Motor neuron (in vitro differentiated cells): ENCODE measurements around the gene HNF1B. TPM values are rescaled to one million over a fixed set of nuclear protein-coding genes. Genes with fewer than 3 reads are reported as not detected.
"Not testable (repeated sequence)": the region's sequence is repeated elsewhere in the genome, so short reads cannot be mapped to it uniquely, and the experiment has no call there.

ENCODE experiments used
- ATAC-seq, 8 experiments: fragments of 200-7000 bp; cut with Tn5 transposase; replicated peaks in 6 of 8; 2 replicates each; pipeline ENCODE4 v1.8.0; 2021; ENCODE audit warnings: mild to moderate bottlenecking in 8 of 8, moderate library complexity in 8 of 8
- H3K27ac ChIP-seq, 2 donors: fragments of 250-450 bp; sonication (Bioruptor Pico); 2 replicates each; pipeline ENCODE4 v1.9.0; 2021; ENCODE audit warnings: antibody characterized with exemption in 2 of 2, mild to moderate bottlenecking in 2 of 2, moderate library complexity in 1 of 2
- H3K4me1 ChIP-seq, 2 donors: fragments of 250-450 bp; sonication (Bioruptor Pico); replicated peaks in 1 of 2; 2 replicates each; pipeline ENCODE4 v1.6.1; 2021; ENCODE audit warnings: antibody characterized with exemption in 2 of 2, mild to moderate bottlenecking in 2 of 2, moderate library complexity in 1 of 2
- H3K4me3 ChIP-seq, 5 donors: fragments of 250-450 bp; sonication (Bioruptor Pico); 2 replicates each; pipeline ENCODE4 v1.9.0; 2021; ENCODE audit warnings: antibody characterized with exemption in 5 of 5, mild to moderate bottlenecking in 5 of 5, moderate library complexity in 4 of 5
- WGBS, 10 experiments: fragments of 450-650 bp; shearing (Covaris generic); methylation state at CpG; one replicate each; pipeline ENCODE4 v1.0.0; 2022; 5-methylcytosine and 5-hydroxymethylcytosine counted together
- in situ Hi-C, 9 experiments: fragments of 400-800 bp; cut with MboI; loops; one replicate each; pipeline ENCODE4 v1.15.0; 2021; ENCODE audit warnings: low sequenced_read_pairs in 9 of 9, low pct_unique_long_range_greater_than_20kb in 2 of 9; ENCODE audit not compliant: unreplicated experiment in 9 of 9
- total RNA-seq, 8 experiments: library from RNA; unstranded; fragments of 300-600 nt; gene quantifications; 2 replicates each; pipeline versions ENCODE4 v1.2.3 to v1.2.4, GENCODE V29; 2022

Gene HNF1B, protein sequence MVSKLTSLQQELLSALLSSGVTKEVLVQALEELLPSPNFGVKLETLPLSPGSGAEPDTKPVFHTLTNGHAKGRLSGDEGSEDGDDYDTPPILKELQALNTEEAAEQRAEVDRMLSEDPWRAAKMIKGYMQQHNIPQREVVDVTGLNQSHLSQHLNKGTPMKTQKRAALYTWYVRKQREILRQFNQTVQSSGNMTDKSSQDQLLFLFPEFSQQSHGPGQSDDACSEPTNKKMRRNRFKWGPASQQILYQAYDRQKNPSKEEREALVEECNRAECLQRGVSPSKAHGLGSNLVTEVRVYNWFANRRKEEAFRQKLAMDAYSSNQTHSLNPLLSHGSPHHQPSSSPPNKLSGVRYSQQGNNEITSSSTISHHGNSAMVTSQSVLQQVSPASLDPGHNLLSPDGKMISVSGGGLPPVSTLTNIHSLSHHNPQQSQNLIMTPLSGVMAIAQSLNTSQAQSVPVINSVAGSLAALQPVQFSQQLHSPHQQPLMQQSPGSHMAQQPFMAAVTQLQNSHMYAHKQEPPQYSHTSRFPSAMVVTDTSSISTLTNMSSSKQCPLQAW
- total RNA-seq = under 1 TPM in 7 of 8 experiments, not detected in 1; 0.05 to 0.66 (median 0.20) TPM

- in situ Hi-C loops = no loop called here
- Histone ChIP-seq H3K4me1 (peaks cover 8 to 15% of the 10 kb centered on the region in 2 donors), H3K4me3 (peak within 1 kb of the TSS in 3 of 5 donors; percentile 6 to 46 (median 17)), H3K27ac (peak within 1 kb of the TSS in 1 of 2 donors; percentile 61)
- ATAC-seq = peak in 1 of 8 experiments; percentile 11
- WGBS, 10 experiments = 0 to 36% (median 19%) methylated on average over 1 to 16 of the region's 35 CpGs; no CpG with 5 or more reads in 4 of the 10 experiments
Measured at GRCh38 chr17:37744961-37745800, at the start of gene HNF1B. HNF1B (minus strand) TSS chr17:37745059; CDS start chr17:37744884, 175 bp downstream.

GRCh38 chr17:37792787-37793186, 47.9 kb upstream of the HNF1B start:
- in situ Hi-C loops = no loop called here
- WGBS, 10 experiments = 50 to 67% (median 60%) methylated on average over 1 to 2 of the region's 2 CpGs; no CpG with 5 or more reads in 7 of the 10 experiments
- ATAC-seq = no peak
- no peak overlapping the region for H3K4me3 ChIP-seq
- H3K4me1 ChIP-seq = no peaks in the 10 kb centered on the region
- no peak overlapping the region for H3K27ac ChIP-seq

DNA sequence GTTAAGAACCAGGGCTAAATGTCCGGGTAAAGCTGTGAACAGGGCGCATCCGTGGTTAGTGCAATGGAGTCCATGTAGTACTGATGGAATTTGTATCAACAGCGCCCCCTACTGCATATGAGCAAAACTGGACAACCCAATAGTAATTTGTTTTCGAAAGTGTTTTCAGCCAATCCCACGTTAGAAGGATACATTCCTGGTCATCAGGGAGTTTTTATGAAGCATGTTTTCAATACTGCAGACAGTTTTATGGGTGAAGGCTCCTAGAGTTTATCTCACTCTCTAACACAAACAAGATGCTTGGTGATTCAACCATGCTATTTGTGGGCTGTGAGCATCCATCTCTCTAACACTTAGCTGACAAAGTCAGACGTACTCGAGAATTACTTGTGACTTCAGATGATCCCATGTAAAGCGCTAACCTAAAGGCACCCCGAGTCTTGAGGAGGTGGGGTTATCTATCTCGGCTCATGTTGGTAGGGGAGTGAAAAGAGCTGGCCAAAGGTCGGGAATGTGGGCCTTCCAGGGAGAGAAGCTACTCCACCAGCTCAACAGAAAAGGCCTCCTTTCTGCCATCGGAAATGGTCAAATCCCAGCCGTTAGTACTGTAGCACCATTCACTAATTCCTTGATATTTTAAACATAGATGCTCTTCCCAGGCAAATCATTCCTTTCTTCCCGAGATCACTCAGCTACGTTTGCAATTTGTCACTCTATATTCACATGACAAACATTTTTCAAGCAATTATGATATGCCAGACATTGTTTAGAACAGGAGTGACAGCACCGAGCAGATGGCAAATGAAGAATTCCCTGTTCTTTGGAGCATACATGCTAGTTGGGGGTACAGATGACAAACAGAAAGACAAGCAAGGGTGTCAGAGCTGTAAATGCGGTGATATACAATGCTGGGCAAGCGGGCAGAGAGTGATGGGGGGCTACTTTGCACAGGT, 46.9 kb upstream of the HNF1B start:
- in situ Hi-C loops = no loop called here
- ATAC-seq = peak in 3 of 8 experiments; percentile 13 to 67 (median 62)
- Histone ChIP-seq H3K27ac (no peak overlapping the region), H3K4me3 (no peak overlapping the region), H3K4me1 (no peaks in the 10 kb centered on the region)
- WGBS, 10 experiments = 16 to 81% (median 69%) methylated on average over 6 to 13 of the region's 19 CpGs; no CpG with 5 or more reads in 1 of the 10 experiments

DNA sequence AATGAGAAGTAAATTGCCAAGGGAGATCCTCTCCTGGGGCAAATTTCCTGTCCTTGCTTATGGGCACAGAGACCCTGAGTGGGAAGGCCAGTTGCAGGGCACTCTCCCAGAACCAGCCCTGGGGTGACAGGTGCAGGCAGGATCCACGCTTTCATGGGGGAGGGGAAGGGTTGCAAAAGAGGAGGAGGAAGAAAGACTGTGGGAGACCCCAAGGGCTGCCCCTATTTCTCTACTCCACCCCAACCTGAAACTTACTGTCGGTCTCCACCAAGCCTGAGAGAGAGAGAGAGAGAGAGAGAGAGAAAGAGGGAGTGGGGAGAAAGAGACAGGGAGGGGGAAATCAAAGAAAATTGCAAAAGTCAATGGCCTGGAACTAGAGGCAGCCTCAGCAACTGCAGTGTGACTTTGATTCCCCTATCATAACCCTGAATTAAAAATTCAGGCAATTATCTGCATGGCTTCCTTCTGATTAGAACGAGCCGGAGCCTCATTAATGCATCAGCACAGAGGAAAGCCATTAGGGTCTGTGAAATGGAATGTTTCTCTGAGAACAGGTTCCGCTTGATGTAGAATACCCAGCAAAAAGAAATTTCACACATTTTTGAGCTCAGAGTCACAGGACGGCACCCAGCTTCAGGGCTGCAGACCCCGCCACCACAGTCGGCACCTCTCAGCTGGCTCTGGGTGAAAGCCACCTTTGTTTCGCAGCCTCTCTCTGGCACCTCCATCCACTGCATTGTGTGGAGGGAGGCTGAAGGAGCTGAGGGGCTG, 45.1 kb upstream of the HNF1B start:
- WGBS, 10 experiments = 42 to 100% (median 78%) methylated on average over 1 to 9 of the region's 9 CpGs; no CpG with 5 or more reads in 2 of the 10 experiments
- Histone ChIP-seq H3K4me1 (no peaks in the 10 kb centered on the region), H3K27ac (no peak overlapping the region), H3K4me3 (no peak overlapping the region)
- peak in 1 of 8 experiments; percentile 27 for ATAC-seq
- in situ Hi-C loops = no loop called here

- Histone ChIP-seq H3K27ac (no peak overlapping the region), H3K4me1 (no peaks in the 10 kb centered on the region), H3K4me3 (no peak overlapping the region)
- 0 to 92% (median 74%) methylated on average over 1 to 4 of the region's 5 CpGs; no CpG with 5 or more reads in 2 of the 10 experiments for WGBS, 10 experiments
- no peak for ATAC-seq
- in situ Hi-C loops = no loop called here
Measured at GRCh38 chr17:37789021-37789565, 44.2 kb upstream of the HNF1B start.

DNA sequence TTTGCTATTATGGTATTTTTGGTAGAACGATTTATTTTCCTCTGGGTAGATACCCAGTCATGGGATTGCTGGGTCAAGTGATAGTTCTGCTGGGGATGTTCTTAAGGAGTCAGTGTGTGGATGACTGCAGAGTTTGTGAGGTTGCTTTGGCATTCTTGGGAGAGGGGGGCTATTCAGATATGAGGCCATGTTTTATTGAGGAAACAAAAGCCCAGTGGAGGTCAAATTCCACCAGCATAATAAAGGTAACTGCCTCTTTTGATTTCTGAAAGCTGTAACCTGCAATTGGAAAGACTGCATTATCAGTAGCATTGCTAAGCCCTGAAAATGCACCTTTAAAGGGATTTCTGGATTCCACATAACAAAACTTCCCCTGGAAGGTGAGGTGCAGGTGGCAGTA, 43.7 kb upstream of the HNF1B start:
- WGBS, 10 experiments = 0 to 100% (median 72%) methylated on average over 1 of the region's 1 CpG; no CpG with 5 or more reads in 4 of the 10 experiments
- no peaks in the 10 kb centered on the region for H3K4me1 ChIP-seq
- ATAC-seq = no peak
- H3K4me3 ChIP-seq = no peak overlapping the region
- no peak overlapping the region for H3K27ac ChIP-seq
- in situ Hi-C loops = no loop called here

DNA sequence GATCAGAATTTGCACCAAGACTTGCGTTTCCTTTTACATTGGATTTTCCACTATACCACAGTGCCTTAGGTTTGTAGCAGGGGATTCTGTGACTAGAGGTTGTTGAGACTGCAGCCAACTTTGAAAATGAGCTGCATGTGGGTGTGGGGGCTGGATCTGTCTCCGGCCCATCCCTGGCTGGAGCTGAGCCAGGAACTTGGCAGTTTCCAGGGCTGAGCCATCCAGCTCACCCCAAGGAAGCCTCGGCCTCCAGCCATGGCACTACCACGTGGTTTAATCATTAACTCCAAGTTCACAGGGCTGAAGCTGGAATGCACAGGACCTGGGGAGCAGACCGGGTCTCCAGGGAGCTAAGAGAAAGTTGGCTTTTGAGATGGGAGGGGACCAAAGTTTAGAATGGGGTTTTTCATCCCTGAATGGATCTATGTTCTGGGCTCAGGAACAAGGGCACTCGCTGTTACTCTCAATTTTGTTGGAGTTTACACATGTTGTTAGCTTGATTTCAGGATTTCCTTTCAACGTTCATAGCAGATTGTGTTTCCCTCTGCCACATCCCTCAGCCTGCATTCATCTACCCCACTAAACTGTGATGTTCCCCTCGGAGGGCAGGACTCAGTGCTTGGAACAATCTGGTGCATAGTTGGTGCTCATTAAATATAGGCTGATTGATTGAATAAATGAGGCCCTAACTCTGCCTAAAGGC, 42.3 kb upstream of the HNF1B start:
- peak in 7 of 8 experiments; percentile 32 to 79 (median 47) for ATAC-seq
- in situ Hi-C loops = no loop called here
- 0 to 60% (median 37%) methylated on average over 2 to 4 of the region's 8 CpGs; no CpG with 5 or more reads in 1 of the 10 experiments for WGBS, 10 experiments
- Histone ChIP-seq H3K4me3 (no peak overlapping the region), H3K4me1 (no peaks in the 10 kb centered on the region), H3K27ac (no peak overlapping the region)

DNA sequence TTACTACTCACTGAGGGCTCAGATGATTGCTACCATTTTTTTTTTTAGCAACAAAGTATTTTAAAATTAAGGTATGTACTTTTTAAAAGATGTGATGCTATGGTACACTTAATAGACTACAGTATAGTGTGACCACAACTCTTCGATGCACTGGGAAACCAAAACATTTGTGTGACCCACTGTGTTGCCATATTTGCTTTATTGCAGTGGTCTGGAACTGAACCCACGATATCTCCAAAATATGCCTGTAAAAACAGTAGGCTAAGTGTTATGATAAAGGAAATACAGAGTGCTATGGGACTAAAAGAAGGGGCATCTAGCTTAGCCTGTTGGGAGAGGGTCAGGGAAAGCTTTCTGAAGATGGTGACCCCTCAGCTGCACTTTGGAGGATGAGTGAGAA, 41.6 kb upstream of the HNF1B start:
- H3K4me1 ChIP-seq = no peaks in the 10 kb centered on the region
- in situ Hi-C loops = no loop called here
- H3K27ac ChIP-seq = no peak overlapping the region
- ATAC-seq = no peak
- H3K4me3 ChIP-seq = no peak overlapping the region
- WGBS, 10 experiments = 0 to 100% (median 95%) methylated on average over 1 to 2 of the region's 2 CpGs; no CpG with 5 or more reads in 1 of the 10 experiments

- WGBS, 10 experiments = 11 to 86% (median 63%) methylated on average over 1 of the region's 1 CpG; no CpG with 5 or more reads in 5 of the 10 experiments
- H3K27ac ChIP-seq, H3K4me3 ChIP-seq, H3K4me1 ChIP-seq, in situ Hi-C loops, ATAC-seq: not testable (repeated sequence)
Measured at GRCh38 chr17:37782460-37782859, 37.6 kb upstream of the HNF1B start.

DNA sequence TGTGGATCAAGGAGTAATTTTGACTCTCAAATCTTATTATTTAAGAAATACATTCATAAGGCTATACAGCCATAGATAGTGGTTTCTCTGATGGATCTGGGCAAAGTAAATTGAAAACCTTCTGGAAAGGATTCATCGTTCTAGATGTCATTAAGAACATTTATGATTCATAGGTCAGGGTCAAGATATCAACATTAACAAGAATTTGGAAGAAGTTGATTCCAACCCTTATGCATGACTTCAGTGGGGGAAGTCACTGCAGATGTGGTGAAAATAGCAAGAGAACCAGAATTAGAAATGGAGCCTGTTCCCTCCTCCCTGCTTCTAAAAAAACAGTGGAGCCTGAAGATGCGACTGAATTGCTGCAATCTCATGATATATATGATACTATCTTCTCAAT, 36.6 kb upstream of the HNF1B start:
- Histone ChIP-seq H3K4me3 (no peak overlapping the region), H3K4me1 (no peaks in the 10 kb centered on the region), H3K27ac (no peak overlapping the region)
- in situ Hi-C loops = no loop called here
- ATAC-seq = no peak
- 20 to 100% (median 83%) methylated on average over 1 to 2 of the region's 2 CpGs; no CpG with 5 or more reads in 2 of the 10 experiments for WGBS, 10 experiments

- WGBS, 10 experiments = 30 to 100% (median 78%) methylated on average over 1 to 4 of the region's 4 CpGs; no CpG with 5 or more reads in 1 of the 10 experiments
- no peak overlapping the region for H3K4me3 ChIP-seq
- in situ Hi-C loops = no loop called here
Measured at GRCh38 chr17:37779554-37779953, 34.7 kb upstream of the HNF1B start.

More at GRCh38 chr17:37779554-37779953, 34.7 kb upstream of the HNF1B start:
- ATAC-seq = peak in 2 of 8 experiments; percentile 68 to 76
- H3K4me1 ChIP-seq = no peaks in the 10 kb centered on the region
- no peak overlapping the region for H3K27ac ChIP-seq
